HUES48 (cell line): Measurements from ENCODE around the gene ELOVL2.

Experiments
- H3K27ac ChIP-seq: one replicate; pipeline ENCODE4 v1.7.0; 2013; ENCODE audit warnings: low read depth, low read length, inconsistent platforms
- H3K27me3 ChIP-seq: 2 replicates; pipeline ENCODE4 v1.6.1; 2013; ENCODE audit warnings: mild to moderate bottlenecking, low read length; ENCODE audit not compliant: control insufficient read depth, insufficient read depth
- H3K36me3 ChIP-seq: 2 replicates; pipeline ENCODE4 v1.6.1; 2013; ENCODE audit warnings: low read length; ENCODE audit not compliant: control insufficient read depth, insufficient read depth
- H3K4me1 ChIP-seq: 2 replicates; pipeline ENCODE4 v1.6.1; 2013; ENCODE audit warnings: mild to moderate bottlenecking, low read length; ENCODE audit not compliant: control insufficient read depth, insufficient read depth
- H3K4me3 ChIP-seq: 2 replicates; pipeline ENCODE4 v1.5.1; 2013; ENCODE audit warnings: mild to moderate bottlenecking, low read depth, low read length
- H3K9ac ChIP-seq: 2 replicates; pipeline ENCODE4 v1.6.1; 2013; ENCODE audit warnings: mild to moderate bottlenecking, low read depth, low read length, moderate library complexity
- H3K9me3 ChIP-seq: 2 replicates; pipeline ENCODE4 v1.6.1; 2013; ENCODE audit warnings: low read length; ENCODE audit not compliant: control insufficient read depth, insufficient read depth

ELOVL2 gene

GRCh38 chr6:11056871-11057270, 12.8 kb upstream of the ELOVL2 start:
- Histone ChIP-seq H3K4me1 (no peaks in the 10 kb centered on the region), H3K27me3 (no peaks in the 10 kb centered on the region), H3K9ac (no peak overlapping the region), H3K9me3 (no peaks in the 10 kb centered on the region), H3K27ac (no peak overlapping the region), H3K4me3 (no peak overlapping the region), H3K36me3 (no peaks in the 10 kb centered on the region)

GRCh38 chr6:11055127-11055627, 11.1 kb upstream of the ELOVL2 start:
- Histone ChIP-seq H3K4me3 (no peak overlapping the region), H3K27me3 (no peaks in the 10 kb centered on the region), H3K27ac (no peak overlapping the region), H3K9ac (no peak overlapping the region), H3K4me1 (no peaks in the 10 kb centered on the region), H3K9me3 (no peaks in the 10 kb centered on the region), H3K36me3 (no peaks in the 10 kb centered on the region)

- Histone ChIP-seq H3K4me3 (no peak overlapping the region), H3K36me3 (no peaks in the 10 kb centered on the region), H3K4me1 (no peaks in the 10 kb centered on the region), H3K9me3 (no peaks in the 10 kb centered on the region), H3K27me3 (no peaks in the 10 kb centered on the region), H3K27ac (no peak overlapping the region), H3K9ac (no peak overlapping the region)
Measured at GRCh38 chr6:11054722-11055121, 10.6 kb upstream of the ELOVL2 start.

- H3K9me3 ChIP-seq = no peaks in the 10 kb centered on the region
Measured at GRCh38 chr6:11053307-11053706, 9.2 kb upstream of the ELOVL2 start.

GRCh38 chr6:11050731-11051130, 6.6 kb upstream of the ELOVL2 start:
- no peak overlapping the region for H3K27ac ChIP-seq
- H3K9ac ChIP-seq = no peak overlapping the region
- no peaks in the 10 kb centered on the region for H3K36me3 ChIP-seq
- H3K4me3 ChIP-seq = no peak overlapping the region
- no peaks in the 10 kb centered on the region for H3K4me1 ChIP-seq
- no peaks in the 10 kb centered on the region for H3K9me3 ChIP-seq
- 0 out of 2 replicates have a peak, but pooled peaks cover 3% of the 10 kb centered on the region for H3K27me3 ChIP-seq

More at GRCh38 chr6:11053307-11053706, 9.2 kb upstream of the ELOVL2 start:
- Histone ChIP-seq H3K4me1 (no peaks in the 10 kb centered on the region), H3K9ac (no peak overlapping the region), H3K4me3 (no peak overlapping the region), H3K27me3 (no peaks in the 10 kb centered on the region), H3K36me3 (no peaks in the 10 kb centered on the region), H3K27ac (no peak overlapping the region)

- Histone ChIP-seq H3K9ac (no peak overlapping the region), H3K27me3 (peaks cover 59% of the 10 kb centered on the region), H3K36me3 (no peaks in the 10 kb centered on the region), H3K4me1 (0 out of 2 replicates have a peak, but pooled peaks cover 7% of the 10 kb centered on the region), H3K27ac (no peak overlapping the region), H3K9me3 (no peaks in the 10 kb centered on the region), H3K4me3 (peak overlapping the region; percentile 65)
Measured at GRCh38 chr6:11044712-11045167, 635 bp upstream of the ELOVL2 start.

GRCh38 chr6:11043378-11043960, 636 bp downstream of the ELOVL2 start:
- H3K9ac ChIP-seq = no peak overlapping the region
- H3K27me3 ChIP-seq = peaks cover 60% of the 10 kb centered on the region
- H3K4me3 ChIP-seq = peak overlapping the region; percentile 65
- peaks cover 11% of the 10 kb centered on the region; the same call in 1 of the 2 replicates for H3K4me1 ChIP-seq
- no peaks in the 10 kb centered on the region for H3K36me3 ChIP-seq
- H3K9me3 ChIP-seq = no peaks in the 10 kb centered on the region
- H3K27ac ChIP-seq = no peak overlapping the region

- Histone ChIP-seq H3K27ac (no peak overlapping the region), H3K4me3 (peak overlapping the region; percentile 65), H3K9ac (no peak overlapping the region), H3K4me1 (peaks cover 11% of the 10 kb centered on the region; the same call in 1 of the 2 replicates), H3K9me3 (no peaks in the 10 kb centered on the region), H3K36me3 (no peaks in the 10 kb centered on the region), H3K27me3 (peaks cover 60% of the 10 kb centered on the region)
Measured at GRCh38 chr6:11042750-11043377, 1.2 kb downstream of the ELOVL2 start.

- Histone ChIP-seq H3K4me1 (peaks cover 11% of the 10 kb centered on the region; the same call in 1 of the 2 replicates), H3K36me3 (no peaks in the 10 kb centered on the region), H3K9me3 (no peaks in the 10 kb centered on the region), H3K9ac (no peak overlapping the region), H3K27me3 (peaks cover 60% of the 10 kb centered on the region), H3K27ac (no peak overlapping the region), H3K4me3 (no peak overlapping the region; the same call in 1 of the 2 replicates)
Measured at GRCh38 chr6:11042025-11042749, 1.9 kb downstream of the ELOVL2 start.

GRCh38 chr6:11040134-11040533, 4.0 kb downstream of the ELOVL2 start:
- Histone ChIP-seq H3K9me3 (no peaks in the 10 kb centered on the region), H3K4me1 (peaks cover 19% of the 10 kb centered on the region), H3K9ac (no peak overlapping the region), H3K4me3 (no peak overlapping the region), H3K27ac (no peak overlapping the region), H3K36me3 (no peaks in the 10 kb centered on the region), H3K27me3 (peaks cover 51% of the 10 kb centered on the region)

GRCh38 chr6:11039040-11039439, 5.1 kb downstream of the ELOVL2 start:
- H3K9ac ChIP-seq = no peak overlapping the region
- H3K4me1 ChIP-seq = peaks cover 19% of the 10 kb centered on the region
- no peak overlapping the region for H3K4me3 ChIP-seq
- no peak overlapping the region for H3K27ac ChIP-seq
- H3K36me3 ChIP-seq = no peaks in the 10 kb centered on the region
- H3K27me3 ChIP-seq = peaks cover 43% of the 10 kb centered on the region
- H3K9me3 ChIP-seq = no peaks in the 10 kb centered on the region
